GM19351 (cell line): ENCODE data around the gene KRTAP10-1.

Source experiments
- ATAC-seq: cut with Tn5 transposase; IDR thresholded peaks from one replicate; pipeline ENCODE4 v1.9.1; 2021; ENCODE audit warnings: mild to moderate bottlenecking, moderate library complexity; ENCODE audit not compliant: unreplicated experiment

KRTAP10-1 gene

GRCh38 chr21:44549525-44550211, 9.7 kb upstream of the KRTAP10-1 start:
- no peak for ATAC-seq

GRCh38 chr21:44548922-44549321, 8.9 kb upstream of the KRTAP10-1 start:
- no peak for ATAC-seq

- no peak for ATAC-seq
These were observed 8.4 kb upstream of the KRTAP10-1 start for GRCh38 chr21:44548381-44548780.

- ATAC-seq: no peak
These were observed 7.8 kb upstream of the KRTAP10-1 start for GRCh38 chr21:44547656-44548331.

GRCh38 chr21:44544566-44544965, 4.6 kb upstream of the KRTAP10-1 start:
- ATAC-seq: no peak

- ATAC-seq: no peak
These were observed 2.7 kb upstream of the KRTAP10-1 start for GRCh38 chr21:44542716-44543115.

GRCh38 chr21:44540741-44541288, 820 bp upstream of the KRTAP10-1 start:
- no peak for ATAC-seq

- no peak for ATAC-seq
These were observed 949 bp downstream of the KRTAP10-1 start for GRCh38 chr21:44539046-44539445.

GRCh38 chr21:44537930-44538911, 1.8 kb downstream of the KRTAP10-1 start:
- ATAC-seq: no peak

- ATAC-seq: no peak
These were observed 4.0 kb downstream of the KRTAP10-1 start for GRCh38 chr21:44535963-44536362.

GRCh38 chr21:44534688-44535087, 5.3 kb downstream of the KRTAP10-1 start:
- ATAC-seq: no peak

- ATAC-seq: no peak
These were observed 5.9 kb downstream of the KRTAP10-1 start for GRCh38 chr21:44533891-44534627.

- no peak for ATAC-seq
These were observed 6.7 kb downstream of the KRTAP10-1 start for GRCh38 chr21:44533121-44533890.

GRCh38 chr21:44532712-44533111, 7.3 kb downstream of the KRTAP10-1 start:
- ATAC-seq: no peak

GRCh38 chr21:44531606-44532564, 8.1 kb downstream of the KRTAP10-1 start:
- ATAC-seq: no peak

GRCh38 chr21:44530903-44531605, 8.9 kb downstream of the KRTAP10-1 start:
- no peak for ATAC-seq

- no peak for ATAC-seq
These were observed 9.6 kb downstream of the KRTAP10-1 start for GRCh38 chr21:44530221-44530902.
